Measurements from ENCODE around the gene HPS1. TPM values are rescaled to one million over a fixed set of nuclear protein-coding genes. Genes with fewer than 3 reads are reported as not detected.

The HPS1 gene
- total and polyA plus RNA-seq, 2 of the 8 experiments (the other 6 are each of a cell fraction or from before 2014, with no cell fraction given) = 38.7 to 61.7 TPM

DNA sequence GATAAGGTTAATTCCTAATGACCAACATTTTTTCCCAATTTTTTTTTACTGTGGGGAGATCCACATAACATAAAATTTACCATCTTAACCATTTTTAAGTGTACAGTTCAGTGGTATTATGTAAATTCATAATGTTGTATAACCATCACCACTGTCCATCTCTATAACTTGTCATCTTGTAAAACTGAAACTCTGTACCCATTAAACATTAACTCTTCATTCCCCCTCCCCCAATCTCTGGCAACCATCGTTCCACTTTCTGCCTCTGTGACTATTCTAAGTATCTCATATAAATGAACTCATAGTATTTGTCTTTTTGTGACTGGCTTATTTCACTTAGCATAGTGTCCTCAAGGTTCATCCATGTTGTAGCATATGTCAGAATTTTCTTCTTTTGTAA is 46.0 kb upstream of the HPS1 start:
- H3K36me3 ChIP-seq (ENCODE audit: control insufficient read depth in 2 of 4, insufficient read depth in 4 of 4, low read length in 3 of 4) = no peaks in the 10 kb centered on the region
- no peak overlapping the region for H3K14ac ChIP-seq (ENCODE audit: insufficient read length)
- H2BK120ac ChIP-seq (replicated peaks; ENCODE audit: low read depth, low read length) = no peak overlapping the region
- no peaks in the 10 kb centered on the region for H3K79me1 ChIP-seq (ENCODE audit: low read depth, low read length)
- no peak overlapping the region for H2AK5ac ChIP-seq (ENCODE audit: low read depth, low read length)
- H2BK12ac ChIP-seq (ENCODE audit: low read depth, low read length) = no peak overlapping the region
- no peaks in the 10 kb centered on the region for H3K27me3 ChIP-seq (replicated peaks in 1 of 4; ENCODE audit: control insufficient read depth in 3 of 4, extremely low read depth in 1 of 4, insufficient read depth in 3 of 4, low read length in 3 of 4)
- H4K91ac ChIP-seq (replicated peaks; ENCODE audit: insufficient read length, low read length) = no peak overlapping the region
- no peak overlapping the region for H2BK20ac ChIP-seq (ENCODE audit: low read length)
- H3K4me2 ChIP-seq (ENCODE audit: insufficient read depth in 1 of 2, low read depth in 2 of 2, low read length in 2 of 2) = no peak overlapping the region
- H4K20me1 ChIP-seq (replicated peaks in 1 of 2; ENCODE audit: control insufficient read depth in 1 of 2, insufficient read depth in 2 of 2, low read length in 2 of 2) = no peaks in the 10 kb centered on the region
- H3K79me2 ChIP-seq (ENCODE audit: control insufficient read depth in 1 of 2, insufficient read depth in 2 of 2, low read length in 2 of 2) = no peaks in the 10 kb centered on the region
- H3K18ac ChIP-seq (ENCODE audit: extremely low read depth, low read length) = no peak overlapping the region
- no peak overlapping the region for H3K9ac ChIP-seq (replicated peaks in 1 of 4; ENCODE audit: extremely low read depth in 1 of 4, low read depth in 3 of 4, low read length in 3 of 4)
- H2BK5ac ChIP-seq (ENCODE audit: low read depth, low read length) = no peak overlapping the region
- TF ChIP-seq POU5F1 (IDR thresholded peaks at IDR 0.05; ENCODE audit: low read depth, low read length) (no peak), POLR2A (IDR thresholded peaks at IDR 0.05; ENCODE audit: control extremely low read depth in 1 of 2, low read depth in 2 of 2, low read length in 2 of 2) (no peak), RBBP5 (IDR thresholded peaks at IDR 0.05; ENCODE audit: borderline replicate concordance, low read depth, low read length) (no peak), NANOG (IDR thresholded peaks at IDR 0.05; ENCODE audit: insufficient read depth, low read depth, low read length, poor library complexity, severe bottlenecking) (no peak), BRCA1 (IDR thresholded peaks at IDR 0.05; ENCODE audit: low read depth, low read length) (no peak), EGR1 (IDR thresholded peaks at IDR 0.05; ENCODE audit: borderline replicate concordance, low read depth, low read length) (no peak), KDM1A (IDR thresholded peaks at IDR 0.05; ENCODE audit: borderline replicate concordance, low read length) (no peak)
- DNase-seq (ENCODE audit: low read depth in 1 of 2, low spot score in 2 of 2) (no peak), FAIRE-seq (no peak)
- WGBS, 2 experiments (ENCODE audit: extremely low coverage in 1 of 2, insufficient coverage in 1 of 2, insufficient read length in 1 of 2, insufficient replicate concordance in 2 of 2, low coverage in 1 of 2, low lambda C conversion rate in 2 of 2, missing lambda C conversion rate in 1 of 2) = 95% methylated on average over 1 of the region's 1 CpG; no CpG with 5 or more reads in 1 of the 2 experiments
- ChIA-PET CTCF (ENCODE audit: partially characterized antibody) (no interaction called here), POLR2A (ENCODE audit: partially characterized antibody) (no interaction called here)
- no peaks in the 10 kb centered on the region for H3K9me3 ChIP-seq (ENCODE audit: insufficient read depth in 2 of 2, low read depth in 1 of 2, low read length in 1 of 2)
- H2BK15ac ChIP-seq (ENCODE audit: low read length) = no peak overlapping the region
- no peak overlapping the region for H3K4me3 ChIP-seq (ENCODE audit: extremely low read depth in 1 of 4, insufficient read depth in 2 of 4, low read depth in 3 of 4, low read length in 4 of 4)
- H3K27ac ChIP-seq (ENCODE audit: low read depth, low read length) = no peak overlapping the region
- no peaks in the 10 kb centered on the region for H3K4me1 ChIP-seq (replicated peaks in 1 of 4; ENCODE audit: control insufficient read depth in 3 of 4, insufficient read depth in 4 of 4, low read length in 3 of 4)
- peaks cover 2% of the 10 kb centered on the region; the same call in 1 of the 2 replicates for H3K23me2 ChIP-seq (ENCODE audit: low read depth, low read length)
- H2AFZ ChIP-seq (ENCODE audit: low read length) = no peak overlapping the region
- no peak overlapping the region for H3K23ac ChIP-seq (ENCODE audit: insufficient read length)
- H3K56ac ChIP-seq (replicated peaks; ENCODE audit: insufficient read length, low read depth, low read length) = no peak overlapping the region
- H4K8ac ChIP-seq (ENCODE audit: extremely low read depth, insufficient read depth, low read length) = no peak overlapping the region
- no peak overlapping the region for H4K5ac ChIP-seq (ENCODE audit: insufficient read length, low read depth, low read length)
- no peak overlapping the region for H3K4ac ChIP-seq (replicated peaks; ENCODE audit: insufficient read length, low read depth, low read length)

Data from H1 (cell line).